Activated CD8-positive, alpha-beta T cell treated with anti-CD3 and anti-CD28 coated beads for 36 hours (primary cell): ENCODE measurements around the gene ATP2A1. TPM values are rescaled to one million over a fixed set of nuclear protein-coding genes. Genes with fewer than 3 reads are reported as not detected.
"Not testable (repeated sequence)": the region's sequence is repeated elsewhere in the genome, so short reads cannot be mapped to it uniquely, and the experiment has no call there.

ENCODE experiments used
- ATAC-seq: fragments of 200-7000 bp; cut with Tn5 transposase; one replicate; pipeline ENCODE4 v1.10.0; 2021; ENCODE audit warnings: mild to moderate bottlenecking, moderate library complexity
- CTCF ChIA-PET: fragments of 350-600 bp; sonication (Branson Sonifier 250); formaldehyde crosslinking; loops from one replicate; lab custom pipeline; 2021; ENCODE audit warnings: antibody characterized with exemption; lab: Charles Lee
- POLR2A ChIA-PET: fragments of 350-600 bp; sonication (Branson Sonifier 250); formaldehyde crosslinking; loops from one replicate; lab custom pipeline; 2021; ENCODE audit warnings: antibody characterized with exemption; lab: Charles Lee
- DNase-seq: peaks from one replicate; pipeline ENCODE4 v3.0.0-alpha.2; 2020
- H3K27ac Mint-ChIP-seq: one replicate; pipeline ENCODE4 v1.8.0; 2021; ENCODE audit warnings: mild to moderate bottlenecking, mixed read lengths
- H3K27me3 Mint-ChIP-seq: one replicate; pipeline ENCODE4 v1.8.0; 2021; ENCODE audit warnings: mixed read lengths
- H3K36me3 Mint-ChIP-seq: one replicate; pipeline ENCODE4 v1.8.0; 2021; ENCODE audit warnings: low read depth, mixed read lengths
- H3K4me1 Mint-ChIP-seq: one replicate; pipeline ENCODE4 v1.8.0; 2021; ENCODE audit warnings: low read depth, mixed read lengths
- H3K4me3 Mint-ChIP-seq: one replicate; pipeline ENCODE4 v1.8.0; 2021; ENCODE audit warnings: mild to moderate bottlenecking, moderate library complexity, mixed read lengths
- H3K9me3 Mint-ChIP-seq: one replicate; pipeline ENCODE4 v1.8.0; 2021; ENCODE audit warnings: mixed read lengths
- intact Hi-C: fragments of 100-400 bp; cut with micrococcal nuclease; formaldehyde crosslinking; loops from one replicate; pipeline ENCODE4 v1.10.0; 2022
- total RNA-seq, 2 experiments: library from RNA; stranded (reverse); gene quantifications; one replicate each; pipeline ENCODE4 v1.2.3, GENCODE V29; 2021
- TF ChIP-seq, protein P1 (sequence below): fragments of 200-600 bp; IDR thresholded peaks from one replicate; pipeline ENCODE4 v1.8.0; 2022; ENCODE audit warnings: antibody characterized with exemption, mild to moderate bottlenecking

ATP2A1 gene
- total RNA-seq, 2 experiments from 2014 or later: 2.1 to 2.5 TPM

DNA sequence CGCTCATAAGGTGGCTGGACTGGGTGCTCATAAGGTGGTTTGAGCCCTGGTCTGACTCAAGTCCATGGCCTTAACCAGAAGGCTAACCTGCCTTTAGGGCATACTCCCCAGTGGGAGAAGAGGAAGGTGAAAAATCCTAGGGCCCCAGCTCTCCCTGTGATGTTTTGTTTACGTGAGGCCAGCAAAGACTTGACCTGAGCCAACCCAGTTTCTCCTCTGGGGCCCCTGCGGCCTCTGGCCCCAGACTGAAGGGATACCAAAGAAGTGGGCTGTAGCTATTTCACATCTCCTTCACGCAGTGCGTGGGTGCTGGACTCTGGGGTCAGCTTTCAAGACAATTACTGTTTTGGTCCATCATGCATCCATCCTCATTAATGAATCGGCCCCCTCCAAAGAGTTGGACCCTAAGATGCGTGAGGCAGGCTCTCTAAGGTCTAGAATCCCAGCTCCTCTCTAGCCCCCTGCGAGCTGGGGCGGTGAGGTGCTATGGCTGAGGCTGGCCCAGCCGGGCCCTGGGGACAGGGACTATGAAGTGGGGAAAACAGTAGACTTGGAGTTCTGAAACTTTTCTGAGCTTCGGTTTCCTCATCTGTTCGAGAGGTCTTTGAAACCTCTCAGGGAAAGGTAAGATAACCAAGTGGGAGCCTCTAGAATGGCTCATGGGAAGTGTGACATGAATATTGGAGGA, 13.1 kb upstream of the ATP2A1 start:
- peak overlapping the region; percentile 98 for H3K4me3 Mint-ChIP-seq
- CTCF ChIA-PET: interaction anchor here (0.7 to 5.3 kb wide), 7 partner anchors 8 to 80 kb away, joined by 3 to 39 read pairs (median 5); partner anchors contain the start of gene TUFM
- H3K27ac Mint-ChIP-seq: peak overlapping the region; percentile 99
- TF ChIP-seq, protein P1, sequence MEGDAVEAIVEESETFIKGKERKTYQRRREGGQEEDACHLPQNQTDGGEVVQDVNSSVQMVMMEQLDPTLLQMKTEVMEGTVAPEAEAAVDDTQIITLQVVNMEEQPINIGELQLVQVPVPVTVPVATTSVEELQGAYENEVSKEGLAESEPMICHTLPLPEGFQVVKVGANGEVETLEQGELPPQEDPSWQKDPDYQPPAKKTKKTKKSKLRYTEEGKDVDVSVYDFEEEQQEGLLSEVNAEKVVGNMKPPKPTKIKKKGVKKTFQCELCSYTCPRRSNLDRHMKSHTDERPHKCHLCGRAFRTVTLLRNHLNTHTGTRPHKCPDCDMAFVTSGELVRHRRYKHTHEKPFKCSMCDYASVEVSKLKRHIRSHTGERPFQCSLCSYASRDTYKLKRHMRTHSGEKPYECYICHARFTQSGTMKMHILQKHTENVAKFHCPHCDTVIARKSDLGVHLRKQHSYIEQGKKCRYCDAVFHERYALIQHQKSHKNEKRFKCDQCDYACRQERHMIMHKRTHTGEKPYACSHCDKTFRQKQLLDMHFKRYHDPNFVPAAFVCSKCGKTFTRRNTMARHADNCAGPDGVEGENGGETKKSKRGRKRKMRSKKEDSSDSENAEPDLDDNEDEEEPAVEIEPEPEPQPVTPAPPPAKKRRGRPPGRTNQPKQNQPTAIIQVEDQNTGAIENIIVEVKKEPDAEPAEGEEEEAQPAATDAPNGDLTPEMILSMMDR: no peak
- H3K27me3 Mint-ChIP-seq: no peaks in the 10 kb centered on the region
- peaks cover 12% of the 10 kb centered on the region for H3K36me3 Mint-ChIP-seq
- intact Hi-C loops: no loop called here
- POLR2A ChIA-PET: interaction anchor here (0.7 to 7.4 kb wide), 10 partner anchors 8 to 151 kb away, joined by 3 to 86 read pairs (median 4); partner anchors contain the start of genes ATP2A1, ATXN2L and TUFM
- ATAC-seq: no peak
- no peaks in the 10 kb centered on the region for H3K9me3 Mint-ChIP-seq
- DNase-seq: no peak
- peaks cover 24% of the 10 kb centered on the region for H3K4me1 Mint-ChIP-seq

DNA sequence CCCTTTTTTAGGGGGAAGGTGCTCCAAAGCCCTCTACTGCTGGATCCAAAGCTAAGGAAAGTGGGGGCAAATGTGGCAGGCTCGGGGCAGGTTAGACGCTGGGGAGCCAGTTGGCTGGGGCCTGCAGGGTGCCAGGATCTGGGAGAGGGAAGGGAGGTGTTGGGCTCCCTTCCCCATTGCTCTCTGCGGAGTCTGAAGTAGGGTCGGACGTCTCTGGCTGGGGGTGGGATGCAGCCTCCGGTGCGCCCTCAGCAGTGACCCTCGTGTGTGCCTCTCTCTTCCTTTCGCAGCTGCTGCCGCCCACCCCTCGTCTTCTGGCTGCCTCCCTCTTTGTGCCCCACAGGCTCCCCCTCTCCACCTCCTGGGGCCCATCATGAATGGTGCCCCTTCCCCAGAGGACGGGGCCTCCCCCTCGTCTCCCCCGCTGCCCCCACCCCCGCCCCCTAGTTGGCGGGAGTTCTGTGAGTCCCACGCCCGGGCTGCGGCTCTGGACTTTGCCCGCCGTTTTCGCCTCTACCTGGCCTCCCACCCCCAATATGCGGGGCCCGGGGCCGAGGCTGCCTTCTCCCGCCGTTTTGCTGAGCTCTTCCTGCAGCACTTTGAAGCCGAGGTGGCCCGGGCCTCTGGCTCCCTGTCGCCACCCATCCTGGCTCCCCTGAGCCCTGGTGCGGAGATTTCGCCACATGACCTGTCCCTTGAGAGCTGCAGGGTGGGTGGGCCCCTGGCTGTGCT, 12.4 kb upstream of the ATP2A1 start:
- Mint-ChIP-seq H3K27ac (peak overlapping the region; percentile 1), H3K36me3 (peaks cover 14% of the 10 kb centered on the region), H3K27me3 (no peaks in the 10 kb centered on the region), H3K9me3 (no peaks in the 10 kb centered on the region), H3K4me1 (peaks cover 21% of the 10 kb centered on the region), H3K4me3 (no peak overlapping the region)
- ChIA-PET POLR2A (interaction anchor here (1.3 to 7.4 kb wide), 5 partner anchors 9 to 61 kb away, joined by 3 to 86 read pairs (median 34); partner anchors contain the start of genes ATP2A1, ATXN2L and TUFM), CTCF (interaction anchor here (0.7 to 5.3 kb wide), 3 partner anchors 8 to 79 kb away, joined by 3 to 39 read pairs (median 28); no protein-coding TSS in a partner anchor)
- DNase-seq: no peak
- no peak for ATAC-seq
- TF ChIP-seq, protein P1: no peak
- intact Hi-C loops: no loop called here

DNA sequence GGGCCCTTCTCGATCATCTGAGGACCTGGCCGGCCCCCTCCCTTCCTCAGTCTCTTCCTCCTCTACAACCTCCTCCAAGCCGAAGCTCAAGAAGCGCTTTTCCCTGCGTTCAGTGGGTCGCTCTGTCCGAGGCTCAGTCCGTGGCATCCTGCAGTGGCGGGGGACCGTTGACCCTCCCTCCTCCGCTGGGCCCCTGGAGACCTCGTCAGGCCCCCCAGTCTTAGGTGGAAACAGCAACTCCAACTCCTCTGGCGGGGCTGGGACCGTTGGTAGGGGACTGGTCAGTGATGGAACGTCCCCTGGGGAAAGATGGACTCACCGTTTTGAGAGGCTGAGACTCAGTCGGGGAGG, 11.9 kb upstream of the ATP2A1 start:
- Mint-ChIP-seq H3K36me3 (peaks cover 14% of the 10 kb centered on the region), H3K27me3 (no peaks in the 10 kb centered on the region), H3K4me1 (peaks cover 21% of the 10 kb centered on the region), H3K9me3 (no peaks in the 10 kb centered on the region), H3K4me3 (no peak overlapping the region), H3K27ac (no peak overlapping the region)
- ChIA-PET POLR2A (interaction anchor here (6.3 to 7.4 kb wide), 2 partner anchors 12 to 21 kb away, joined by 40 to 86 read pairs; partner anchors contain the start of genes ATP2A1 and TUFM), CTCF (no interaction called here)
- TF ChIP-seq, protein P1: no peak
- no peak for DNase-seq
- ATAC-seq: no peak
- intact Hi-C loops: no loop called here

DNA sequence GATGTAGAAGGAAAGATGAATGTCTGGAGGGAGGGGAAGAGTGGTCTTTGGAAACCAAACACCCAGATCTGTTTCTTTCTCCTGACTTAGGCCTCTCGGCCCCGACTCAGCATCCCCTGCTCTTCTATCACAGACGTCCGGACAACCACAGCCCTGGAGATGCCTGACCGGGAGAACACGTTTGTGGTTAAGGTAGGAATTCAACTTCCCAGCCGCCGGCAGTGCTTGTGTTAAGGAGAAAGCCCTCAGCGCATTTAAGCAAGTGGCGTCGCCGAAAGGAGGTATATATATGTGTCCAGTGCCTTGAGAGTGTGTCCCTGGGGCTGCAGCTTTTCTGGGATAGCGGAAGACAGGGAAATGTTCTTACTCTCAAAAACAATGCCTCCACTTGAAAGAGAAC, 11.0 kb upstream of the ATP2A1 start:
- DNase-seq (no peak), ATAC-seq (no peak)
- CTCF ChIA-PET: no interaction called here
- POLR2A ChIA-PET: interaction anchor here (6.3 to 7.4 kb wide), 2 partner anchors 12 to 22 kb away, joined by 40 to 86 read pairs; partner anchors contain the start of genes ATP2A1 and TUFM
- H3K9me3 Mint-ChIP-seq: no peaks in the 10 kb centered on the region
- no peak overlapping the region for H3K27ac Mint-ChIP-seq
- H3K4me1 Mint-ChIP-seq: peaks cover 15% of the 10 kb centered on the region
- H3K27me3 Mint-ChIP-seq: no peaks in the 10 kb centered on the region
- H3K36me3 Mint-ChIP-seq: peaks cover 9% of the 10 kb centered on the region
- no peak overlapping the region for H3K4me3 Mint-ChIP-seq
- intact Hi-C loops: no loop called here
- TF ChIP-seq, protein P1: no peak

DNA sequence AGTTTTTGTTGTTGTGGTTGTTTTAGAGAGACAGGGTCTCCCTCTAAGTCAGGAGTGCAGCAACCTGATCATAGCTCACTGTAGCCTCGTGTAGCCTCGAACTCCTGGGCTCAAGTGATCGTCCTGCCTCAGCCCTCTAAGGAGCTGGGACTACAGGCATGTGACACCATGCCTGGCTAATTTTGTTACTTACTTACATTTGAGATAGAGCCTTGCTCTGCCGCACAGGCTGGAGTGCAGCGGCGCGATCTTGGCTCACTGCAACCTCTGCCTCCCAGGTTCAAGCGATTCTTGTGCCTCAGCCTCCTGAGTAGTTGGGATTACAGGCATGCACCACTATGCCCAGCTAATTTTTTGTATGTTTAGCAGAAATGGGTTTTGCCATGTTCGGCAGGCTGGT, 10.6 kb upstream of the ATP2A1 start:
- POLR2A ChIA-PET: interaction anchor here (7.4 kb wide), 1 partner anchor 11 kb away, joined by 40 read pairs; the partner anchor contains the start of gene ATP2A1
- Mint-ChIP-seq H3K4me1 (peaks cover 15% of the 10 kb centered on the region), H3K36me3 (peaks cover 11% of the 10 kb centered on the region)
- H3K27ac Mint-ChIP-seq, H3K27me3 Mint-ChIP-seq, ATAC-seq, DNase-seq, H3K4me3 Mint-ChIP-seq, CTCF ChIA-PET, intact Hi-C loops, H3K9me3 Mint-ChIP-seq: not testable (repeated sequence)
